ENCODE data around the gene AXDND1. TPM values are rescaled to one million over a fixed set of nuclear protein-coding genes. Genes with fewer than 3 reads are reported as not detected.
"Not testable (repeated sequence)": the region's sequence is repeated elsewhere in the genome, so short reads cannot be mapped to it uniquely, and the experiment has no call there.

The AXDND1 gene
- polyA plus RNA-seq, 3 donors = 0.09 TPM; not detected in 2

GRCh38 chr1:179441501-179441900, 75.7 kb downstream of the AXDND1 start:
- no peak overlapping the region for H3K4me2 ChIP-seq (replicated peaks; ENCODE audit: extremely low read depth, low read length, poor library complexity, severe bottlenecking)
- intact Hi-C loops (cut with micrococcal nuclease) = no loop called here
- no peaks in the 10 kb centered on the region for H3K4me1 Mint-ChIP-seq
- H3K27ac ChIP-seq (ENCODE audit: low read depth in 1 of 2, low read length in 2 of 2) = no peak overlapping the region
- no peak overlapping the region for H3K9ac ChIP-seq (ENCODE audit: insufficient read depth, low read length, poor library complexity, severe bottlenecking)
- no peak overlapping the region for H3K4me3 Mint-ChIP-seq
- H3K4me3 ChIP-seq (replicated peaks in 1 of 3; ENCODE audit: low read depth in 2 of 3, low read length in 3 of 3) = no peak overlapping the region
- WGBS (ENCODE audit: insufficient coverage) = 100% methylated on average over 2 of the region's 6 CpGs
- H3K79me2 ChIP-seq (ENCODE audit: insufficient read depth, low read length) = no peaks in the 10 kb centered on the region
- no peak overlapping the region for H3K27ac Mint-ChIP-seq
- H3K4me1 ChIP-seq (ENCODE audit: control insufficient read depth in 1 of 2, insufficient read depth in 2 of 2, low read length in 2 of 2) = no peaks in the 10 kb centered on the region
- H4K20me1 ChIP-seq (ENCODE audit: insufficient read depth, low read length) = no peaks in the 10 kb centered on the region
- peaks cover 0 to 9% (median 2%) of the 10 kb centered on the region in 7 donors for H3K9me3 Mint-ChIP-seq
- no peaks in the 10 kb centered on the region for H3K36me3 Mint-ChIP-seq
- no peaks in the 10 kb centered on the region for H3K27me3 ChIP-seq (ENCODE audit: control insufficient read depth in 2 of 2, insufficient read depth in 2 of 2, low read length in 2 of 2)
- no peaks in the 10 kb centered on the region for H3K9me3 ChIP-seq (replicated peaks in 1 of 2; ENCODE audit: control insufficient read depth in 1 of 2, insufficient read depth in 1 of 2, low read length in 2 of 2)
- TF ChIP-seq, protein P1, sequence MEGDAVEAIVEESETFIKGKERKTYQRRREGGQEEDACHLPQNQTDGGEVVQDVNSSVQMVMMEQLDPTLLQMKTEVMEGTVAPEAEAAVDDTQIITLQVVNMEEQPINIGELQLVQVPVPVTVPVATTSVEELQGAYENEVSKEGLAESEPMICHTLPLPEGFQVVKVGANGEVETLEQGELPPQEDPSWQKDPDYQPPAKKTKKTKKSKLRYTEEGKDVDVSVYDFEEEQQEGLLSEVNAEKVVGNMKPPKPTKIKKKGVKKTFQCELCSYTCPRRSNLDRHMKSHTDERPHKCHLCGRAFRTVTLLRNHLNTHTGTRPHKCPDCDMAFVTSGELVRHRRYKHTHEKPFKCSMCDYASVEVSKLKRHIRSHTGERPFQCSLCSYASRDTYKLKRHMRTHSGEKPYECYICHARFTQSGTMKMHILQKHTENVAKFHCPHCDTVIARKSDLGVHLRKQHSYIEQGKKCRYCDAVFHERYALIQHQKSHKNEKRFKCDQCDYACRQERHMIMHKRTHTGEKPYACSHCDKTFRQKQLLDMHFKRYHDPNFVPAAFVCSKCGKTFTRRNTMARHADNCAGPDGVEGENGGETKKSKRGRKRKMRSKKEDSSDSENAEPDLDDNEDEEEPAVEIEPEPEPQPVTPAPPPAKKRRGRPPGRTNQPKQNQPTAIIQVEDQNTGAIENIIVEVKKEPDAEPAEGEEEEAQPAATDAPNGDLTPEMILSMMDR (IDR thresholded peaks at IDR 0.05) = no peak
- H3K36me3 ChIP-seq (replicated peaks in 1 of 2; ENCODE audit: control insufficient read depth in 1 of 2, insufficient read depth in 2 of 2, low read length in 2 of 2) = no peaks in the 10 kb centered on the region
- DNase-seq = no peak
- no peak overlapping the region for H2AFZ ChIP-seq (ENCODE audit: insufficient read depth, low read depth, low read length, poor library complexity, severe bottlenecking)
- H3K27me3 Mint-ChIP-seq (ENCODE audit: low read depth in 3 of 3) = peaks cover 2 to 5% (median 3%) of the 10 kb centered on the region in 3 donors

DNA sequence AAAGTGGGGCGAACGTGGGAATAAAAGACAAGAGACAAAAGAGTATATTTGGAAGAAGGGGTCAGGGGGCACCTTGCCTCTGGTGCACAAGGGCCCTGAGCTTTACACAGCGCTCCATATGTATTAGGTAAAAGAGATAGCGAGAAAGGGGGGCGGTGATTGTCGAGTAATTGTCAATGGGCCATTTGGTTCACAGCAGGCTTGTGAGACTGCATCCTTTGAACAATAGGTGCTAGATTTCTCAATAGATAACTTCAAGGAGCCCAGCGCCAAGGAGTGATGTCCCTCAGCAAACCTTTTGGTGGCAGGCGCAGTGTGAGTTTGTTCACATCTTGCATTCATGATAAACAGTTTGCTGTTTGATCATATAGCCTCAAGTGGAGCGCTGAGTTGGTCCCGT, 77.1 kb downstream of the AXDND1 start:
- H3K27me3 Mint-ChIP-seq (ENCODE audit: low read depth in 3 of 3); H3K4me1 Mint-ChIP-seq; H3K36me3 ChIP-seq (replicated peaks in 1 of 2; ENCODE audit: control insufficient read depth in 1 of 2, insufficient read depth in 2 of 2, low read length in 2 of 2); H3K9me3 Mint-ChIP-seq; H3K4me3 Mint-ChIP-seq; intact Hi-C loops (cut with micrococcal nuclease); H3K9ac ChIP-seq (ENCODE audit: insufficient read depth, low read length, poor library complexity, severe bottlenecking); H3K4me3 ChIP-seq (replicated peaks in 1 of 3; ENCODE audit: low read depth in 2 of 3, low read length in 3 of 3); H4K20me1 ChIP-seq (ENCODE audit: insufficient read depth, low read length); H3K4me1 ChIP-seq (ENCODE audit: control insufficient read depth in 1 of 2, insufficient read depth in 2 of 2, low read length in 2 of 2); H3K36me3 Mint-ChIP-seq; H3K4me2 ChIP-seq (replicated peaks; ENCODE audit: extremely low read depth, low read length, poor library complexity, severe bottlenecking); DNase-seq; H3K27ac ChIP-seq (ENCODE audit: low read depth in 1 of 2, low read length in 2 of 2); H3K79me2 ChIP-seq (ENCODE audit: insufficient read depth, low read length); H3K27ac Mint-ChIP-seq; H3K27me3 ChIP-seq (ENCODE audit: control insufficient read depth in 2 of 2, insufficient read depth in 2 of 2, low read length in 2 of 2); H2AFZ ChIP-seq (ENCODE audit: insufficient read depth, low read depth, low read length, poor library complexity, severe bottlenecking); H3K9me3 ChIP-seq (replicated peaks in 1 of 2; ENCODE audit: control insufficient read depth in 1 of 2, insufficient read depth in 1 of 2, low read length in 2 of 2): not testable (repeated sequence)
- WGBS (ENCODE audit: insufficient coverage) = 83% methylated on average over 9 of the region's 10 CpGs

Measured in CD14-positive monocyte (primary cell).